A549 (cell line): Measurements from ENCODE around the gene RNF186. TPM values are rescaled to one million over a fixed set of nuclear protein-coding genes. Genes with fewer than 3 reads are reported as not detected.

Experiments used
- ATAC-seq, 2 experiments: fragments of 200-7000 bp in 1 of 2; fragments of >200 bp in 1 of 2; cut with Nextera tagmentation in 1 of 2; cut with Tn5 transposase in 1 of 2; 3 replicates each; pipeline versions ENCODE4 v1.8.0 to v1.9.1; 2018 to 2020; ENCODE audit warnings: mild to moderate bottlenecking in 1 of 2, moderate library complexity in 1 of 2
- CTCF ChIA-PET: fragments of 300-600 bp; sonication (Branson Sonifier 250); formaldehyde crosslinking; extraction: SDS; loops from one replicate; lab custom pipeline; 2021; ENCODE audit warnings: antibody characterized with exemption, inconsistent platforms; lab: Yijun Ruan, JAX
- POLR2A ChIA-PET: fragments of 350-600 bp; formaldehyde crosslinking; extraction: SDS; loops from one replicate; lab custom pipeline; 2021; ENCODE audit warnings: antibody characterized with exemption, inconsistent platforms; lab: Yijun Ruan, JAX
- DNase-seq, 2 experiments: peaks; one replicate each; pipeline versions ENCODE4 v3.0.0 to v3.0.0-alpha.2; 2011 to 2016; ENCODE audit warnings: low read depth in 1 of 2, low spot score in 1 of 2
- FAIRE-seq: peaks from 2 replicates; lab custom pipeline; 2011; peaks lifted over from hg19 to GRCh38; lab: Jason Lieb, UNC
- H3K27ac ChIP-seq, 2 experiments: fragments of >200 bp; sonication (Bioruptor Twin); formaldehyde crosslinking; 3 replicates each; pipeline ENCODE4 v1.5.1; 2016 to 2017
- H3K4me1 ChIP-seq: fragments of >200 bp; sonication (Bioruptor Twin); formaldehyde crosslinking; 3 replicates; pipeline ENCODE4 v1.6.1; 2016
- H3K4me2 ChIP-seq: fragments of >200 bp; sonication (Bioruptor Twin); formaldehyde crosslinking; 3 replicates; pipeline ENCODE4 v1.6.1; 2016
- H3K4me3 ChIP-seq: fragments of >200 bp; sonication (Bioruptor Twin); formaldehyde crosslinking; 3 replicates; pipeline ENCODE4 v1.5.1; 2016
- H3K9me3 ChIP-seq: fragments of >200 bp; sonication (Bioruptor Twin); formaldehyde crosslinking; 3 replicates; pipeline ENCODE4 v1.6.1; 2016
- ATOH8 ChIP-seq: fragments of 250-450 bp; sonication (Bioruptor Pico); IDR thresholded peaks from 2 replicates; pipeline ENCODE4 v1.5.0; 2020; ENCODE audit warnings: low read depth, mild to moderate bottlenecking, moderate library complexity
- BHLHE40 ChIP-seq: IDR thresholded peaks from 2 replicates; pipeline ENCODE4 v1.6.1; 2012; ENCODE audit warnings: low read depth, low read length, inconsistent platforms
- EHMT2 ChIP-seq: fragments of 200-600 bp; sonication (generic); IDR thresholded peaks from 2 replicates; pipeline ENCODE4 v1.6.1; 2016; ENCODE audit warnings: antibody characterized with exemption, low read depth, mild to moderate bottlenecking, moderate library complexity
- FOXS1 ChIP-seq: fragments of 250-450 bp; sonication (Bioruptor Pico); IDR thresholded peaks from 2 replicates; pipeline ENCODE4 v1.5.0; 2020; ENCODE audit warnings: mild to moderate bottlenecking, moderate library complexity
- HDAC2 ChIP-seq: fragments of 200-600 bp; sonication (generic); IDR thresholded peaks from 2 replicates; pipeline ENCODE4 v1.6.1; 2016
- HES2 ChIP-seq: fragments of >200 bp; sonication (Bioruptor Twin); formaldehyde crosslinking; IDR thresholded peaks from 2 replicates; pipeline ENCODE4 v1.6.1; 2016
- HOXA7 ChIP-seq: fragments of 250-450 bp; sonication (Bioruptor Pico); IDR thresholded peaks from 2 replicates; pipeline ENCODE4 v1.5.0; 2020; ENCODE audit warnings: mild to moderate bottlenecking, moderate library complexity
- HOXB5 ChIP-seq: fragments of 250-450 bp; sonication (Bioruptor Pico); IDR thresholded peaks from 2 replicates; pipeline ENCODE4 v1.5.0; 2020; ENCODE audit warnings: mild to moderate bottlenecking, moderate library complexity
- JUN ChIP-seq, 2 experiments: fragments of >200 bp; sonication (Bioruptor Twin); formaldehyde crosslinking; IDR thresholded peaks; 2 replicates in 1 of 2; 3 replicates in 1 of 2; pipeline ENCODE4 v1.6.1; 2016 to 2017
- JUNB ChIP-seq: fragments of >200 bp; sonication (Bioruptor Twin); formaldehyde crosslinking; IDR thresholded peaks from 2 replicates; pipeline ENCODE4 v1.6.1; 2016
- KDM1A ChIP-seq: fragments of 200-600 bp; sonication (generic); IDR thresholded peaks from 2 replicates; pipeline ENCODE4 v1.6.1; 2016; ENCODE audit warnings: low read depth, mild to moderate bottlenecking
- MAZ ChIP-seq: fragments of 150-350 bp; IDR thresholded peaks from 2 replicates; pipeline ENCODE4 v1.6.1; 2014; ENCODE audit warnings: antibody characterized with exemption, low read depth, low read length, borderline replicate concordance
- POLR2A ChIP-seq: IDR thresholded peaks from 2 replicates; pipeline ENCODE4 v1.6.1; 2012; ENCODE audit warnings: mild to moderate bottlenecking, low read length
- POLR2AphosphoS2 ChIP-seq: conservative IDR thresholded peaks from 2 replicates; pipeline ENCODE4 v1.6.1; 2012; ENCODE audit warnings: low read length, improper control_type of control experiment, inconsistent platforms
- RCOR1 ChIP-seq: fragments of 150-350 bp; IDR thresholded peaks from 2 replicates; pipeline ENCODE4 v1.6.1; 2014; ENCODE audit warnings: antibody characterized with exemption, low read length, low read depth
- SMC3 ChIP-seq: fragments of >200 bp; sonication (Bioruptor Twin); formaldehyde crosslinking; IDR thresholded peaks from 3 replicates; pipeline ENCODE4 v1.6.1; 2018; ENCODE audit warnings: inconsistent platforms
- TP53 ChIP-seq: fragments of 250-450 bp; sonication (Bioruptor Pico); IDR thresholded peaks from 2 replicates; pipeline ENCODE4 v1.5.0; 2021; ENCODE audit warnings: mild to moderate bottlenecking, moderate library complexity
- ZNF302 ChIP-seq: fragments of 250-450 bp; sonication (Bioruptor Pico); IDR thresholded peaks from 2 replicates; pipeline ENCODE4 v1.9.0; 2021; ENCODE audit warnings: inconsistent platforms, mild to moderate bottlenecking, moderate library complexity
- WGBS: methylation state at CpG from one replicate; pipeline ENCODE4 v1.1.6; 2017; ENCODE audit errors: missing lambda C conversion rate; 5-methylcytosine and 5-hydroxymethylcytosine counted together
- polyA plus RNA-seq, 4 experiments: library from polyadenylated mRNA; depleted of rRNA in 3 of 4; stranded (reverse); fragments of >200 nt; fragmentation: RNase III in 1 of 4; extraction: RNeasy Plus Mini Kit Qiagen cat#74134 plus additional on column Dnase treatment in 1 of 4; gene quantifications; 2 replicates in 3 of 4; 3 replicates in 1 of 4; pipeline ENCODE4 v1.2.3, GENCODE V29; 2011 to 2017

RNF186 gene
- polyA plus RNA-seq, 2 of the 4 experiments (the other 2 are of a cell fraction): not detected

- peak; percentile 88 to 89 for ATAC-seq
- peak within 1 kb of the TSS; percentile 65 for H3K4me3 ChIP-seq
- DNase-seq: peak; percentile 52 to 59
- no peaks in the 10 kb centered on the region for H3K9me3 ChIP-seq
- H3K4me1 ChIP-seq: peaks cover 13% of the 10 kb centered on the region; the same call in 1 of the 3 replicates
- WGBS: 6% methylated on average over 4 of the region's 70 CpGs
- CTCF ChIA-PET: interaction anchor here (1.3 to 1.5 kb wide), 2 partner anchors 12 to 38 kb away, joined by 3 read pairs; no protein-coding TSS in a partner anchor
- no peak for FAIRE-seq
- peak within 1 kb of the TSS; percentile 88 to 99 for H3K27ac ChIP-seq
- POLR2A ChIA-PET: no interaction called here
- no peak for TF ChIP-seq BHLHE40
- TF ChIP-seq ATOH8 (CRISPR knock-in tag): no peak
- peak in 1 of 2 experiments; percentile 51; a peak in 1 of 5 replicates for TF ChIP-seq JUN (IDR thresholded peaks at IDR 0.05)
- TF ChIP-seq HOXA7 (CRISPR knock-in tag): no peak
- peak; percentile 42; the same call in 1 of the 2 replicates for TF ChIP-seq HOXB5 (CRISPR knock-in tag)
- no peak for TF ChIP-seq HES2
- no peak for TF ChIP-seq KDM1A
- no peak for TF ChIP-seq ZNF302 (CRISPR knock-in tag)
- TF ChIP-seq POLR2A: peak; percentile 46
- H3K4me2 ChIP-seq: peak within 1 kb of the TSS; percentile 72
These were observed 15.6 kb downstream of the RNF186 start, which contains the start of gene TMCO4 for GRCh38 chr1:19799230-19800075. TMCO4 (minus strand) TSS chr1:19799916; CDS start chr1:19780758, 19,158 bp downstream.

GRCh38 chr1:19798486-19799229 lies 16.4 kb downstream of the RNF186 start:
- peak overlapping the region; percentile 88 to 99 for H3K27ac ChIP-seq
- ChIA-PET POLR2A (no interaction called here), CTCF (interaction anchor here (1.3 to 1.5 kb wide), 2 partner anchors 11 to 37 kb away, joined by 3 read pairs; no protein-coding TSS in a partner anchor)
- ATAC-seq (peak in 1 of 2 experiments; percentile 19; a peak in 1 of 6 replicates), FAIRE-seq (no peak), DNase-seq (no peak)
- H3K4me3 ChIP-seq: peak overlapping the region; percentile 65
- H3K9me3 ChIP-seq: no peaks in the 10 kb centered on the region
- H3K4me2 ChIP-seq: peak overlapping the region; percentile 72
- TF ChIP-seq SMC3: no peak
- TF ChIP-seq BHLHE40: no peak
- TF ChIP-seq ZNF302 (CRISPR knock-in tag): no peak
- H3K4me1 ChIP-seq: peaks cover 13% of the 10 kb centered on the region; the same call in 1 of the 3 replicates
- WGBS: 84% methylated on average over 5 of the region's 6 CpGs

- ATAC-seq: no peak
- H3K4me1 ChIP-seq: peaks cover 13% of the 10 kb centered on the region; the same call in 1 of the 3 replicates
- no peak overlapping the region for H3K4me3 ChIP-seq
- WGBS: 96% methylated on average over 5 of the region's 5 CpGs
- CTCF ChIA-PET: interaction anchor here (1.5 kb wide), 1 partner anchor 10 kb away, joined by 3 read pairs; no protein-coding TSS in a partner anchor
- DNase-seq: no peak
- POLR2A ChIA-PET: no interaction called here
- no peak for FAIRE-seq
- TF ChIP-seq EHMT2: no peak
- TF ChIP-seq RCOR1: no peak
- no peak for TF ChIP-seq TP53 (CRISPR knock-in tag)
- TF ChIP-seq FOXS1 (CRISPR knock-in tag): no peak
- no peak for TF ChIP-seq HDAC2
- no peak for TF ChIP-seq KDM1A
- no peak for TF ChIP-seq HES2
- TF ChIP-seq POLR2A: no peak
- no peak for TF ChIP-seq JUNB
- no peak for TF ChIP-seq JUN (IDR thresholded peaks at IDR 0.05)
- no peak for TF ChIP-seq POLR2AphosphoS2
- no peak for TF ChIP-seq MAZ
- H3K27ac ChIP-seq: no peak overlapping the region
- no peak overlapping the region for H3K4me2 ChIP-seq
- no peaks in the 10 kb centered on the region for H3K9me3 ChIP-seq
These were observed 17.3 kb downstream of the RNF186 start for GRCh38 chr1:19797827-19798226.
